GM21423 (cell line): ENCODE results near the gene RBMXL3.
"Not testable (repeated sequence)": the region's sequence is repeated elsewhere in the genome, so short reads cannot be mapped to it uniquely, and the experiment has no call there.

Source experiments
- ATAC-seq: cut with Tn5 transposase; IDR thresholded peaks from one replicate; pipeline ENCODE4 v1.9.1; 2021; ENCODE audit warnings: mild to moderate bottlenecking, moderate library complexity; ENCODE audit not compliant: unreplicated experiment

Gene RBMXL3

GRCh38 chrX:115189110-115189509 is at the start of gene RBMXL3:
RBMXL3 (plus strand) TSS chrX:115189410; CDS start chrX:115189442, 32 bp downstream.
- ATAC-seq: no peak

- no peak for ATAC-seq
Observed at GRCh38 chrX:115142057-115142456, 47.2 kb upstream of the RBMXL3 start.

- ATAC-seq: no peak
Observed at GRCh38 chrX:115147220-115147619, 42.0 kb upstream of the RBMXL3 start.

GRCh38 chrX:115173181-115173580 is 16.0 kb upstream of the RBMXL3 start:
- ATAC-seq: no peak

GRCh38 chrX:115174548-115174947 is 14.7 kb upstream of the RBMXL3 start:
- ATAC-seq: no peak

- ATAC-seq: no peak
Observed at GRCh38 chrX:115177932-115178331, 11.3 kb upstream of the RBMXL3 start.

GRCh38 chrX:115178473-115178872 is 10.7 kb upstream of the RBMXL3 start:
- ATAC-seq: no peak

GRCh38 chrX:115183980-115184379 is 5.2 kb upstream of the RBMXL3 start:
- no peak for ATAC-seq

GRCh38 chrX:115189646-115190635 is 731 bp downstream of the RBMXL3 start:
- ATAC-seq: no peak

GRCh38 chrX:115190636-115191489 is 1.7 kb downstream of the RBMXL3 start:
- ATAC-seq: no peak

- ATAC-seq: no peak
Observed at GRCh38 chrX:115191490-115192243, 2.5 kb downstream of the RBMXL3 start.

- no peak for ATAC-seq
Observed at GRCh38 chrX:115192244-115192700, 3.1 kb downstream of the RBMXL3 start.

GRCh38 chrX:115204040-115204439 is 14.8 kb downstream of the RBMXL3 start:
- ATAC-seq: no peak

- not testable (repeated sequence) for ATAC-seq
Observed at GRCh38 chrX:115209547-115209946, 20.3 kb downstream of the RBMXL3 start.

- ATAC-seq: no peak
Observed at GRCh38 chrX:115214151-115214550, 24.9 kb downstream of the RBMXL3 start.

- no peak for ATAC-seq
Observed at GRCh38 chrX:115214605-115215004, 25.4 kb downstream of the RBMXL3 start.

- ATAC-seq: not testable (repeated sequence)
Observed at GRCh38 chrX:115217346-115217745, 28.1 kb downstream of the RBMXL3 start.

- no peak for ATAC-seq
Observed at GRCh38 chrX:115226929-115227328, 37.7 kb downstream of the RBMXL3 start.

GRCh38 chrX:115229337-115230003 is 40.3 kb downstream of the RBMXL3 start:
- no peak for ATAC-seq

GRCh38 chrX:115232933-115233496 is 43.8 kb downstream of the RBMXL3 start:
- ATAC-seq: no peak
